AG04449 (cell line): ENCODE data around the gene TMPRSS3.

Experiments
- CTCF ChIA-PET: fragments of 350-600 bp; formaldehyde crosslinking; extraction: SDS; loops from one replicate; lab custom pipeline; 2021; ENCODE audit warnings: antibody characterized with exemption; lab: Yijun Ruan, JAX
- POLR2A ChIA-PET: fragments of 400-600, 350-600 bp; formaldehyde crosslinking; extraction: SDS; loops from one replicate; lab custom pipeline; 2020; ENCODE audit warnings: antibody characterized with exemption, inconsistent platforms; lab: Yijun Ruan, JAX
- DNase-seq: peaks from one replicate; pipeline ENCODE4 v3.0.0-alpha.2; 2010; ENCODE audit warnings: low read depth, low spot score
- H3K4me3 ChIP-seq: 2 replicates; pipeline ENCODE4 v1.5.1; 2011; ENCODE audit warnings: low read depth, mild to moderate bottlenecking, control low read depth, low read length
- CTCF ChIP-seq: IDR thresholded peaks from one replicate; pipeline ENCODE4 v1.5.1; 2011; ENCODE audit warnings: mild to moderate bottlenecking, moderate library complexity, low read length, control low read depth, inconsistent platforms; ENCODE audit not compliant: insufficient read depth; ENCODE audit errors: missing control alignments

The TMPRSS3 gene

GRCh38 chr21:42401154-42401553 is 5.3 kb upstream of the TMPRSS3 start:
- no peak overlapping the region for H3K4me3 ChIP-seq
- no peak for TF ChIP-seq CTCF
- ChIA-PET POLR2A (no interaction called here), CTCF (no interaction called here)
- DNase-seq: no peak

GRCh38 chr21:42400525-42400924 is 4.7 kb upstream of the TMPRSS3 start:
- CTCF ChIA-PET: no interaction called here
- POLR2A ChIA-PET: no interaction called here
- no peak for TF ChIP-seq CTCF
- no peak for DNase-seq
- H3K4me3 ChIP-seq: no peak overlapping the region

- CTCF ChIA-PET: interaction anchor here (0.9 kb wide), 1 partner anchor 31 kb away, joined by 4 read pairs; no protein-coding TSS in a partner anchor
- no peak overlapping the region for H3K4me3 ChIP-seq
- DNase-seq: no peak
- POLR2A ChIA-PET: no interaction called here
- no peak for TF ChIP-seq CTCF
Measured at GRCh38 chr21:42398436-42399028, 2.7 kb upstream of the TMPRSS3 start.

- no peak overlapping the region for H3K4me3 ChIP-seq
- POLR2A ChIA-PET: no interaction called here
- CTCF ChIA-PET: interaction anchor here (1.4 kb wide), 1 partner anchor 16 kb away, joined by 4 read pairs; no protein-coding TSS in a partner anchor
- no peak for DNase-seq
- TF ChIP-seq CTCF: no peak
Measured at GRCh38 chr21:42397746-42398394, 2.0 kb upstream of the TMPRSS3 start.

GRCh38 chr21:42396799-42397745 is 1.2 kb upstream of the TMPRSS3 start:
- CTCF ChIA-PET: interaction anchor here (1.4 kb wide), 1 partner anchor 15 kb away, joined by 4 read pairs; no protein-coding TSS in a partner anchor
- no peak for TF ChIP-seq CTCF
- H3K4me3 ChIP-seq: no peak overlapping the region
- POLR2A ChIA-PET: no interaction called here
- DNase-seq: no peak

GRCh38 chr21:42395302-42395701 is 550 bp downstream of the TMPRSS3 start:
- no peak for TF ChIP-seq CTCF
- ChIA-PET POLR2A (no interaction called here), CTCF (no interaction called here)
- H3K4me3 ChIP-seq: no peak overlapping the region
- DNase-seq: no peak
